ENCODE measurements around the gene RNASEH2A. TPM values are rescaled to one million over a fixed set of nuclear protein-coding genes. Genes with fewer than 3 reads are reported as not detected.

The RNASEH2A gene
- total RNA-seq, 2 donors from 2014 or later = 20.8 to 63.5 TPM

GRCh38 chr19:12859546-12859945 lies 53.2 kb downstream of the RNASEH2A start:
- Mint-ChIP-seq H3K4me3 (no peak overlapping the region), H3K9me3 (no peaks in the 10 kb centered on the region), H3K4me1 (ENCODE audit: low read depth in 2 of 2) (no peaks in the 10 kb centered on the region), H3K27me3 (no peaks in the 10 kb centered on the region), H3K27ac (no peak overlapping the region), H3K36me3 (no peaks in the 10 kb centered on the region)
- DNase-seq (ENCODE audit: low spot score) (no peak), ATAC-seq (no peak)

Other genes starting within 250 kb of the RNASEH2A start
- gene ZNF490, start 195.8 kb upstream of the RNASEH2A start, total RNA-seq = 10 to 100 TPM; 12.5 to 15.6 TPM
- gene ZNF791, start 195.7 kb upstream of the RNASEH2A start, total RNA-seq = 10 to 100 TPM; 28.7 to 29.1 TPM
- 100 to 1,000 TPM; 135 to 199 TPM for gene MAN2B1, start 139.8 kb upstream of the RNASEH2A start, total RNA-seq
- 10 to 100 TPM; 18.6 to 25.1 TPM for gene WDR83, start 139.8 kb upstream of the RNASEH2A start, total RNA-seq
- 100 to 1,000 TPM; 127 to 148 TPM for gene DHPS, start 124.7 kb upstream of the RNASEH2A start, total RNA-seq
- not detected for gene GNG14, start 118.6 kb upstream of the RNASEH2A start, total RNA-seq
- gene FBXW9, start 110.0 kb upstream of the RNASEH2A start, total RNA-seq = 10 to 100 TPM in 1 of 2 donors, 1 to 10 TPM in 1; 5.6 to 15.4 TPM
- gene TNPO2, start 82.7 kb upstream of the RNASEH2A start, total RNA-seq = 100 to 1,000 TPM in 1 of 2 donors, 10 to 100 TPM in 1; 76.9 to 229 TPM
- 100 to 1,000 TPM; 154 to 196 TPM for gene TRIR, start 71.9 kb upstream of the RNASEH2A start, total RNA-seq
- gene GET3, start 69.1 kb upstream of the RNASEH2A start, total RNA-seq = 10 to 100 TPM; 48.9 to 70.8 TPM
- not detected for gene BEST2, start 54.8 kb upstream of the RNASEH2A start, total RNA-seq
- 10 to 100 TPM; 19.5 to 20.7 TPM for gene HOOK2, start 31.0 kb upstream of the RNASEH2A start, total RNA-seq
- 100 to 1,000 TPM; 252 to 329 TPM for gene JUNB, start 15.1 kb upstream of the RNASEH2A start, total RNA-seq
- gene PRDX2, start 4.8 kb upstream of the RNASEH2A start, total RNA-seq = 100 to 1,000 TPM; 150 to 226 TPM
- 10 to 100 TPM in 1 of 2 donors, 1 to 10 TPM in 1; 8.7 to 19.5 TPM for gene THSD8, start 4.5 kb upstream of the RNASEH2A start, total RNA-seq
- not detected for gene RTBDN, start 28.0 kb downstream of the RNASEH2A start, total RNA-seq
- under 1 TPM in 1 of 2 donors, not detected in 1; 0.31 TPM for gene MAST1, start 31.9 kb downstream of the RNASEH2A start, total RNA-seq
- 10 to 100 TPM; 30.3 to 32.7 TPM for gene DNASE2, start 74.9 kb downstream of the RNASEH2A start, total RNA-seq
- gene KLF1, start 80.6 kb downstream of the RNASEH2A start, total RNA-seq = under 1 TPM; 0.52 to 0.89 TPM
- 10 to 100 TPM; 41.5 to 77.2 TPM for gene GCDH, start 84.6 kb downstream of the RNASEH2A start, total RNA-seq
- gene SYCE2, start 112.7 kb downstream of the RNASEH2A start, total RNA-seq = 1 to 10 TPM in 1 of 2 donors, under 1 TPM in 1; 0.78 to 1.1 TPM
- 100 to 1,000 TPM; 130 to 196 TPM for gene FARSA, start 127.1 kb downstream of the RNASEH2A start, total RNA-seq
- gene CALR, start 132.0 kb downstream of the RNASEH2A start, total RNA-seq = 1,000 to 10,000 TPM; 1,328 to 1,513 TPM
- 100 to 1,000 TPM; 112 to 148 TPM for gene RAD23A, start 139.3 kb downstream of the RNASEH2A start, total RNA-seq
- 10 to 100 TPM; 15.9 to 32.3 TPM for gene GADD45GIP1, start 150.6 kb downstream of the RNASEH2A start, total RNA-seq
- gene DAND5, start 163.0 kb downstream of the RNASEH2A start, total RNA-seq = not detected
- gene NFIX, start 188.9 kb downstream of the RNASEH2A start, total RNA-seq = under 1 TPM; 0.31 to 0.89 TPM